Keratinocyte (primary cell): ENCODE results near the gene PRG2. TPM values are rescaled to one million over a fixed set of nuclear protein-coding genes. Genes with fewer than 3 reads are reported as not detected.

Experiments used
- DNase-seq: peaks from one replicate; pipeline ENCODE4 v3.0.0-alpha.2; 2011; ENCODE audit warnings: low read depth, missing footprints, low spot score
- FAIRE-seq: peaks from 2 replicates; lab custom pipeline; 2011; peaks lifted over from hg19 to GRCh38; lab: Jason Lieb, UNC
- H2AFZ ChIP-seq: 2 replicates; pipeline ENCODE4 v1.6.0; 2012; ENCODE audit warnings: low read length, control low read depth, inconsistent platforms; ENCODE audit not compliant: control insufficient read depth
- H3K27ac ChIP-seq: 2 replicates; pipeline ENCODE4 v1.5.1; 2011; ENCODE audit warnings: low read length; ENCODE audit not compliant: control insufficient read depth, insufficient read depth
- H3K27me3 ChIP-seq: 3 replicates; pipeline ENCODE4 v1.6.0; 2011; ENCODE audit warnings: low read length; ENCODE audit not compliant: control insufficient read depth, insufficient read depth; ENCODE audit errors: extremely low read depth
- H3K36me3 ChIP-seq, 2 experiments: 2 replicates in 1 of 2; 3 replicates in 1 of 2; pipeline ENCODE4 v1.5.1; 2011; ENCODE audit warnings: low read length in 2 of 2, mild to moderate bottlenecking in 1 of 2; ENCODE audit not compliant: control insufficient read depth in 2 of 2, insufficient read depth in 2 of 2; ENCODE audit errors: extremely low read depth in 1 of 2
- H3K4me1 ChIP-seq: 3 replicates; pipeline ENCODE4 v1.5.1; 2011; ENCODE audit warnings: low read length; ENCODE audit not compliant: control insufficient read depth, insufficient read depth; ENCODE audit errors: extremely low read depth
- H3K4me2 ChIP-seq: 3 replicates; pipeline ENCODE4 v1.6.0; 2011; ENCODE audit warnings: low read depth, low read length; ENCODE audit not compliant: control insufficient read depth, insufficient read depth; ENCODE audit errors: extremely low read depth
- H3K4me3 ChIP-seq, 3 experiments: fragments of 200-600 bp in 1 of 3; sonication (generic) in 1 of 3; 2 replicates in 2 of 3; 3 replicates in 1 of 3; pipeline ENCODE4 v1.5.1; 2011 to 2016; ENCODE audit warnings: low read length in 3 of 3, mild to moderate bottlenecking in 3 of 3, control low read depth in 2 of 3, inconsistent platforms in 1 of 3, low read depth in 1 of 3, mixed read lengths in 1 of 3, mixed run types in 1 of 3, moderate library complexity in 1 of 3; ENCODE audit not compliant: control insufficient read depth in 2 of 3, insufficient read depth in 2 of 3; ENCODE audit errors: extremely low read depth in 1 of 3
- H3K79me2 ChIP-seq: 2 replicates; pipeline ENCODE4 v1.6.0; 2012; ENCODE audit warnings: low read length; ENCODE audit not compliant: control insufficient read depth, insufficient read depth
- H3K9ac ChIP-seq: 3 replicates; pipeline ENCODE4 v1.6.0; 2011; ENCODE audit warnings: low read length; ENCODE audit not compliant: control insufficient read depth, insufficient read depth; ENCODE audit errors: extremely low read depth
- H3K9me1 ChIP-seq: 3 replicates; pipeline ENCODE4 v1.6.0; 2011; ENCODE audit warnings: low read length; ENCODE audit not compliant: control insufficient read depth, insufficient read depth; ENCODE audit errors: extremely low read depth
- H3K9me3 ChIP-seq: 2 replicates; pipeline ENCODE4 v1.5.1; 2012; ENCODE audit warnings: low read depth, low read length; ENCODE audit not compliant: control insufficient read depth
- H4K20me1 ChIP-seq: 3 replicates; pipeline ENCODE4 v1.6.0; 2011; ENCODE audit warnings: low read length; ENCODE audit not compliant: control insufficient read depth, insufficient read depth; ENCODE audit errors: extremely low read depth
- EZH2 ChIP-seq: IDR thresholded peaks from one replicate; pipeline ENCODE4 v1.6.1; 2012; ENCODE audit warnings: inconsistent platforms, mild to moderate bottlenecking, low read length, moderate library complexity
- dilution Hi-C: fragments of 300-500 bp; cut with MboI; formaldehyde crosslinking; loops from one replicate; pipeline ENCODE4 v1.7.0; 2020; ENCODE audit warnings: low sequenced_read_pairs; ENCODE audit not compliant: extremely low pct_ligation_motif_present
- polyA plus RNA-seq, 5 experiments: library from polyadenylated mRNA; depleted of rRNA in 3 of 5; stranded (reverse) in 3 of 5; stranded (forward) in 1 of 5; unstranded in 1 of 5; fragments of >200 nt; gene quantifications; 1 replicate in 1 of 5; 2 replicates in 3 of 5; 3 replicates in 1 of 5; pipeline versions ENCODE4 v1.2.1 to v1.2.3, GENCODE V29; 2011 to 2012; ENCODE audit warnings: missing spikeins in 2 of 5, low read depth in 1 of 5, low replicate concordance in 1 of 5
- TF ChIP-seq, protein P1 (sequence below), 3 experiments: IDR thresholded peaks in 1 of 3; conservative IDR thresholded peaks in 1 of 3; optimal IDR thresholded peaks in 1 of 3; 2 replicates in 2 of 3; 3 replicates in 1 of 3; pipeline versions ENCODE3 to v1.5.1; 2011; ENCODE audit warnings: low read length in 3 of 3, mild to moderate bottlenecking in 3 of 3, moderate library complexity in 2 of 3, control low read depth in 1 of 3, inconsistent platforms in 1 of 3; ENCODE audit not compliant: insufficient read depth in 2 of 3; ENCODE audit errors: extremely low read depth in 1 of 3

The PRG2 gene
- polyA plus RNA-seq, 1 donor (not counting 4 experiments of a cell fraction or from before 2014, with no cell fraction given): 0.09 TPM

DNA sequence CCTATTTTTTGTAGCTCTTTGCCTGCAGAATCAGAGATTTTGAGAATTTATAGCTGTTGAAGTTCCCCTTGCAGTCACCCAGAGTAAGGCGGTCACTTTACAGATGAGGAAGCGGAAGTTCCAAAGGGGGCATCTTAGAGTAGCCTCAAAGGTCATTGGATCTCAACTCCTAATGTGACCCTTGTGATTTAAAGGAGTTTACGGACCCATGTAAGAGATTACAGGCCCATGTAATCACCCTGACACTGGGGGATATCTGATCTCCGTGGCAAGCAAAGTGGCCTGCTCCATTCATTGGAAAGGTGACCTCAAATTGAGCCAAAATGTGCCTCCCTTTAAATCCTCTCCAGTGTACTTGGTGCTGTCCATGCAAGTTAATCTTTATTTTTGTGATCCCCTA, 36.6 kb downstream of the PRG2 start:
- Histone ChIP-seq H3K36me3 (no peaks in the 10 kb centered on the region), H4K20me1 (no peaks in the 10 kb centered on the region), H3K4me1 (peaks cover 19% of the 10 kb centered on the region), H3K9me3 (no peaks in the 10 kb centered on the region), H3K79me2 (no peaks in the 10 kb centered on the region), H3K27me3 (no peaks in the 10 kb centered on the region), H3K4me3 (no peak overlapping the region), H3K4me2 (no peak overlapping the region), H3K27ac (no peak overlapping the region), H3K9ac (no peak overlapping the region), H3K9me1 (no peaks in the 10 kb centered on the region), H2AFZ (no peak overlapping the region)
- dilution Hi-C loops: no loop called here
- DNase-seq (no peak), FAIRE-seq (no peak)
- TF ChIP-seq, protein P1, sequence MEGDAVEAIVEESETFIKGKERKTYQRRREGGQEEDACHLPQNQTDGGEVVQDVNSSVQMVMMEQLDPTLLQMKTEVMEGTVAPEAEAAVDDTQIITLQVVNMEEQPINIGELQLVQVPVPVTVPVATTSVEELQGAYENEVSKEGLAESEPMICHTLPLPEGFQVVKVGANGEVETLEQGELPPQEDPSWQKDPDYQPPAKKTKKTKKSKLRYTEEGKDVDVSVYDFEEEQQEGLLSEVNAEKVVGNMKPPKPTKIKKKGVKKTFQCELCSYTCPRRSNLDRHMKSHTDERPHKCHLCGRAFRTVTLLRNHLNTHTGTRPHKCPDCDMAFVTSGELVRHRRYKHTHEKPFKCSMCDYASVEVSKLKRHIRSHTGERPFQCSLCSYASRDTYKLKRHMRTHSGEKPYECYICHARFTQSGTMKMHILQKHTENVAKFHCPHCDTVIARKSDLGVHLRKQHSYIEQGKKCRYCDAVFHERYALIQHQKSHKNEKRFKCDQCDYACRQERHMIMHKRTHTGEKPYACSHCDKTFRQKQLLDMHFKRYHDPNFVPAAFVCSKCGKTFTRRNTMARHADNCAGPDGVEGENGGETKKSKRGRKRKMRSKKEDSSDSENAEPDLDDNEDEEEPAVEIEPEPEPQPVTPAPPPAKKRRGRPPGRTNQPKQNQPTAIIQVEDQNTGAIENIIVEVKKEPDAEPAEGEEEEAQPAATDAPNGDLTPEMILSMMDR (optimal IDR thresholded peaks at IDR 0.05 in 1 of 3, IDR thresholded peaks at IDR 0.05 in 1 of 3, conservative IDR thresholded peaks at IDR 0.05 in 1 of 3; ENCODE audit: extremely low read depth in 1 of 3, insufficient read depth in 2 of 3, low read length in 3 of 3): no peak
- TF ChIP-seq EZH2: no peak

DNA sequence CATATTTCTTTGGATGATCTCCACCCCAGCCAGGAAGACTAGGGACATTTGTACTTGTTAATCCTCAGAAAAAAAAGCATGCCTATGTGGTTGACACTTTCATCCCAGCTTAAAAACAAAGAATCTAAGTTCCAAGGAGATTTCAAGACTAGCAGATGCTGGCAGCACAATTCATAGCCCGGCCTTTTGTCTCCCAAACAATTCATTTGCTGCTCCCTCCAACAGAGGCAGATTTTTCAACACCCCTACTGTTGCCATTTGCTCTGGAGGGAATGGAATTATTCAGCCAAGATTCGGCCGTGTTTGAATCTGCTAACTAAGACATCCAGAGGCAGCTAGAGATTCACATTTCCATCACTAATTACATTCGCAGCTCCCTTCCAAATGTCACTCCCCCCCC, 37.0 kb downstream of the PRG2 start:
- Histone ChIP-seq H2AFZ (no peak overlapping the region), H3K9me1 (no peaks in the 10 kb centered on the region)
- TF ChIP-seq EZH2: no peak
- TF ChIP-seq, protein P1 (optimal IDR thresholded peaks at IDR 0.05 in 1 of 3, IDR thresholded peaks at IDR 0.05 in 1 of 3, conservative IDR thresholded peaks at IDR 0.05 in 1 of 3; ENCODE audit: extremely low read depth in 1 of 3, insufficient read depth in 2 of 3, low read length in 3 of 3): no peak

More for the DNA sequence above, 37.0 kb downstream of the PRG2 start:
- Histone ChIP-seq H3K9ac (no peak overlapping the region), H3K36me3 (no peaks in the 10 kb centered on the region), H3K4me3 (no peak overlapping the region), H3K4me1 (peaks cover 16% of the 10 kb centered on the region), H3K79me2 (no peaks in the 10 kb centered on the region), H3K4me2 (no peak overlapping the region), H3K27ac (no peak overlapping the region), H3K27me3 (no peaks in the 10 kb centered on the region), H3K9me3 (no peaks in the 10 kb centered on the region), H4K20me1 (no peaks in the 10 kb centered on the region)
- FAIRE-seq (no peak), DNase-seq (no peak)
- dilution Hi-C loops: no loop called here
